ENCODE measurements around the gene FAM210B.
A peak's percentile ranks its signal among the peaks of the same experiment; 100 is the strongest.
"Not testable (repeated sequence)": the region's sequence is repeated elsewhere in the genome, so short reads cannot be mapped to it uniquely, and the experiment has no call there.

FAM210B gene

GRCh38 chr20:56392881-56393482 is 34.2 kb downstream of the FAM210B start:
- DNase-seq (ENCODE audit: low read depth), result peak; percentile 15

- DNase-seq (ENCODE audit: low read depth), result no peak
Observed at GRCh38 chr20:56393653-56394052, 34.9 kb downstream of the FAM210B start.

GRCh38 chr20:56395166-56395565 is 36.4 kb downstream of the FAM210B start:
- no peak for DNase-seq (ENCODE audit: low read depth)

GRCh38 chr20:56400001-56400640 is 41.3 kb downstream of the FAM210B start:
- DNase-seq (ENCODE audit: low read depth), result peak; percentile 81

GRCh38 chr20:56403465-56403864 is 44.7 kb downstream of the FAM210B start:
- DNase-seq (ENCODE audit: low read depth), result no peak

GRCh38 chr20:56405356-56405755 is 46.6 kb downstream of the FAM210B start:
- peak; percentile 76 for DNase-seq (ENCODE audit: low read depth)

GRCh38 chr20:56406910-56407309 is 48.1 kb downstream of the FAM210B start:
- no peak for DNase-seq (ENCODE audit: low read depth)

GRCh38 chr20:56409521-56409920 is 50.7 kb downstream of the FAM210B start:
- peak; percentile 87 for DNase-seq (ENCODE audit: low read depth)

GRCh38 chr20:56409956-56410355 is 51.2 kb downstream of the FAM210B start:
- no peak for DNase-seq (ENCODE audit: low read depth)

GRCh38 chr20:56411287-56411686 is 52.5 kb downstream of the FAM210B start:
- not testable (repeated sequence) for DNase-seq (ENCODE audit: low read depth)

- peak; percentile 87 for DNase-seq (ENCODE audit: low read depth)
Observed at GRCh38 chr20:56411759-56412472, 53.1 kb downstream of the FAM210B start, which contains the start of gene CASS4. Gene CASS4, plus strand, starts transcription at chr20:56412260. Its CDS starts 199 bp downstream, at chr20:56412459.

- DNase-seq (ENCODE audit: low read depth), result no peak
Observed at GRCh38 chr20:56412473-56412790, 53.7 kb downstream of the FAM210B start.

- no peak for DNase-seq (ENCODE audit: low read depth)
Observed at GRCh38 chr20:56412949-56413348, 54.2 kb downstream of the FAM210B start.

- DNase-seq (ENCODE audit: low read depth), result peak; percentile 97
Observed at GRCh38 chr20:56414842-56415765, 56.3 kb downstream of the FAM210B start.

- no peak for DNase-seq (ENCODE audit: low read depth)
Observed at GRCh38 chr20:56417402-56417801, 58.6 kb downstream of the FAM210B start.

- peak; percentile 71 for DNase-seq (ENCODE audit: low read depth)
Observed at GRCh38 chr20:56417911-56418310, 59.1 kb downstream of the FAM210B start.

All from iris pigment epithelial cell (primary cell).